Gastrocnemius medialis (tissue), 4 donors: Measurements from ENCODE around the gene STN1. TPM values are rescaled to one million over a fixed set of nuclear protein-coding genes. Genes with fewer than 3 reads are reported as not detected.

ENCODE experiments used
- ATAC-seq, 2 donors: fragments of 150-250 bp; one replicate each; pipeline ENCODE4 v1.9.1; 2016
- DNase-seq, 2 donors: peaks; one replicate each; pipeline ENCODE4 v3.0.0-alpha.2; 2019
- H3K27ac ChIP-seq, 4 donors: fragments of 200-600 bp; sonication (generic); 1 replicate in 1 of 4; 2 replicates in 3 of 4; pipeline ENCODE4 v1.5.1; 2016 to 2018; ENCODE audit warnings: mild to moderate bottlenecking in 2 of 4, moderate library complexity in 1 of 4
- H3K27me3 ChIP-seq, 3 donors: fragments of 200-600 bp; sonication (generic) in 2 of 3; 1 replicate in 1 of 3; 2 replicates in 2 of 3; pipeline versions ENCODE4 v1.5.1 to v1.6.0; 2016 to 2019; ENCODE audit warnings: mild to moderate bottlenecking in 1 of 3, moderate library complexity in 1 of 3
- H3K36me3 ChIP-seq, 2 donors: fragments of 200-600 bp; sonication (generic) in 1 of 2; one replicate each; pipeline ENCODE4 v1.5.1; 2017 to 2018
- H3K4me1 ChIP-seq, 2 donors: fragments of 200-600 bp; sonication (generic) in 1 of 2; one replicate each; pipeline ENCODE4 v1.5.1; 2016 to 2017; ENCODE audit warnings: mild to moderate bottlenecking in 2 of 2
- H3K4me3 ChIP-seq, 4 donors: fragments of 200-600 bp; sonication (generic) in 3 of 4; 1 replicate in 1 of 4; 2 replicates in 3 of 4; pipeline ENCODE4 v1.5.1; 2016 to 2019; ENCODE audit warnings: mild to moderate bottlenecking in 2 of 4
- H3K9me3 ChIP-seq, 3 donors: fragments of 200-600 bp; sonication (generic) in 2 of 3; 1 replicate in 1 of 3; 2 replicates in 2 of 3; pipeline ENCODE4 v1.5.1; 2016 to 2019
- CTCF ChIP-seq, 5 experiments: fragments of 450-650 bp in 3 of 5; fragments of 200-600 bp in 2 of 5; sonication (generic) in 2 of 5; IDR thresholded peaks in 4 of 5; conservative IDR thresholded peaks in 1 of 5; 1 replicate in 4 of 5; 2 replicates in 1 of 5; pipeline ENCODE4 v1.5.1; 2016 to 2019; ENCODE audit warnings: antibody characterized with exemption in 5 of 5, mild to moderate bottlenecking in 3 of 5, moderate library complexity in 3 of 5
- POLR2A ChIP-seq, 2 donors: fragments of 450-650 bp; IDR thresholded peaks; one replicate each; pipeline ENCODE4 v1.6.1; 2017; ENCODE audit warnings: antibody characterized with exemption in 2 of 2, mild to moderate bottlenecking in 2 of 2, moderate library complexity in 2 of 2
- in situ Hi-C, 4 donors: fragments of 200-750 bp; cut with MboI; loops; one replicate each; pipeline versions ENCODE4 v1.15.0 to v1.8.0; 2017; ENCODE audit warnings: low sequenced_read_pairs in 4 of 4
- intact Hi-C: fragments of 100-400 bp; cut with DNase I; formaldehyde crosslinking; loops from one replicate; pipeline ENCODE4 v1.15.1; 2023; ENCODE audit warnings: low total_unique reads
- total RNA-seq, 4 donors: library from RNA; depleted of rRNA; stranded (reverse); fragments of >200 nt; gene quantifications; one replicate each; pipeline versions ENCODE4 v1.1.0 to v1.2.3, GENCODE V29; 2016

STN1 gene
- total RNA-seq, 4 donors from 2014 or later: 15.1 to 24.7 (median 20.5) TPM

GRCh38 chr10:103840740-103841070, 77.3 kb downstream of the STN1 start:
- peaks cover 80 to 87% of the 10 kb centered on the region in 2 donors for H3K4me1 ChIP-seq
- intact Hi-C loops (loop anchor here (2.0 kb wide), 1 partner anchor 68 kb away; no protein-coding TSS in a partner anchor), in situ Hi-C loops (loop anchor here in 1 of 4 donors (10.0 kb wide), 1 partner anchor 76 kb away; no protein-coding TSS in a partner anchor)

GRCh38 chr10:103839872-103840739, 77.9 kb downstream of the STN1 start:
- ATAC-seq (peak; percentile 49 to 73), DNase-seq (peak; percentile 69 to 92)
- peaks cover 81 to 87% of the 10 kb centered on the region in 2 donors for H3K4me1 ChIP-seq
- no peaks in the 10 kb centered on the region for H3K9me3 ChIP-seq
- in situ Hi-C loops: loop anchor here in 1 of 4 donors (10.0 kb wide), 1 partner anchor 75 kb away; no protein-coding TSS in a partner anchor
- TF ChIP-seq POLR2A (IDR thresholded peaks at IDR 0.05) (peak in 1 of 2 donors; percentile 22), CTCF (IDR thresholded peaks at IDR 0.05 in 4 of 5, conservative IDR thresholded peaks at IDR 0.05 in 1 of 5) (no peak)
- peak overlapping the region; percentile 81 to 87 (median 84) for H3K27ac ChIP-seq
- no peaks in the 10 kb centered on the region for H3K27me3 ChIP-seq
- intact Hi-C loops: loop anchor here (2.0 kb wide), 1 partner anchor 67 kb away; no protein-coding TSS in a partner anchor
- H3K36me3 ChIP-seq: no peaks in the 10 kb centered on the region
- peak overlapping the region in 3 of 4 donors; percentile 32 to 34 (median 33) for H3K4me3 ChIP-seq

More at GRCh38 chr10:103840740-103841070, 77.3 kb downstream of the STN1 start:
- H3K27ac ChIP-seq: peak overlapping the region; percentile 81 to 87 (median 84)
- DNase-seq (no peak), ATAC-seq (no peak)
- peak overlapping the region in 2 of 4 donors; percentile 32 to 33 for H3K4me3 ChIP-seq
- no peaks in the 10 kb centered on the region for H3K27me3 ChIP-seq
- H3K9me3 ChIP-seq: no peaks in the 10 kb centered on the region
- no peaks in the 10 kb centered on the region for H3K36me3 ChIP-seq
- TF ChIP-seq CTCF (IDR thresholded peaks at IDR 0.05 in 4 of 5, conservative IDR thresholded peaks at IDR 0.05 in 1 of 5): no peak
- TF ChIP-seq POLR2A (IDR thresholded peaks at IDR 0.05): no peak

GRCh38 chr10:103839519-103839871, 78.5 kb downstream of the STN1 start:
- H3K27me3 ChIP-seq: no peaks in the 10 kb centered on the region
- no peak for TF ChIP-seq CTCF (IDR thresholded peaks at IDR 0.05 in 4 of 5, conservative IDR thresholded peaks at IDR 0.05 in 1 of 5)
- TF ChIP-seq POLR2A (IDR thresholded peaks at IDR 0.05): no peak
- H3K27ac ChIP-seq: peak overlapping the region; percentile 81 to 87 (median 84)
- intact Hi-C loops (no loop called here), in situ Hi-C loops (no loop called here)
- H3K36me3 ChIP-seq: no peaks in the 10 kb centered on the region
- peak in 1 of 2 donors; percentile 2 for ATAC-seq
- no peaks in the 10 kb centered on the region for H3K9me3 ChIP-seq
- DNase-seq: no peak
- H3K4me3 ChIP-seq: peak overlapping the region in 3 of 4 donors; percentile 32 to 34 (median 33)
- peaks cover 82 to 88% of the 10 kb centered on the region in 2 donors for H3K4me1 ChIP-seq

- ATAC-seq: no peak
These were observed 79.0 kb downstream of the STN1 start for GRCh38 chr10:103838862-103839518.

More at GRCh38 chr10:103838862-103839518, 79.0 kb downstream of the STN1 start:
- Histone ChIP-seq H3K4me3 (no peak overlapping the region), H3K4me1 (peaks cover 82 to 88% of the 10 kb centered on the region in 2 donors), H3K9me3 (no peaks in the 10 kb centered on the region), H3K27me3 (no peaks in the 10 kb centered on the region), H3K27ac (peak overlapping the region; percentile 81 to 87 (median 84)), H3K36me3 (no peaks in the 10 kb centered on the region)
- in situ Hi-C loops (no loop called here), intact Hi-C loops (no loop called here)
- TF ChIP-seq POLR2A (IDR thresholded peaks at IDR 0.05) (no peak), CTCF (IDR thresholded peaks at IDR 0.05 in 4 of 5, conservative IDR thresholded peaks at IDR 0.05 in 1 of 5) (no peak)
- DNase-seq: no peak
